ENCODE data around the gene MACF1.

GRCh38 chr1:39405358-39405757 lies 200.9 kb downstream of the MACF1 start:
- TF ChIP-seq PITX1 (CRISPR knock-in tag; IDR thresholded peaks at IDR 0.05) (no peak), RAD21 (CRISPR knock-in tag; IDR thresholded peaks at IDR 0.05) (no peak), SMC3 (IDR thresholded peaks at IDR 0.05; ENCODE audit: low read length) (no peak), MAFK (conservative IDR thresholded peaks at IDR 0.05 in 1 of 2, IDR thresholded peaks at IDR 0.05 in 1 of 2; ENCODE audit: low read length in 2 of 2) (no peak), TERF1 (CRISPR knock-in tag; IDR thresholded peaks at IDR 0.05) (no peak), SUZ12 (IDR thresholded peaks at IDR 0.05; ENCODE audit: low read depth, low read length) (no peak), EZH2 (conservative IDR thresholded peaks at IDR 0.05; ENCODE audit: low read depth, low read length) (no peak), NFE2L1 (CRISPR knock-in tag; IDR thresholded peaks at IDR 0.05; ENCODE audit: borderline replicate concordance) (no peak), ZFP36L1 (CRISPR knock-in tag; IDR thresholded peaks at IDR 0.05) (no peak), AKAP8 (CRISPR knock-in tag; IDR thresholded peaks at IDR 0.05) (no peak), ZNF10 (CRISPR knock-in tag; IDR thresholded peaks at IDR 0.05; ENCODE audit: borderline replicate concordance, low read depth) (no peak), TAF1 (CRISPR knock-in tag; IDR thresholded peaks at IDR 0.05) (no peak), CTCF (CRISPR knock-in tag; IDR thresholded peaks at IDR 0.05) (no peak)

Data from HepG2 (cell line).